ENCODE measurements around the gene ZBTB20. TPM values are rescaled to one million over a fixed set of nuclear protein-coding genes. Genes with fewer than 3 reads are reported as not detected.

ZBTB20 gene
- total and polyA plus RNA-seq, 8 donors = 0.15 to 149 (median 38.5) TPM

- no peak for DNase-seq
- no peak overlapping the region for H3K4me3 ChIP-seq
- no peaks in the 10 kb centered on the region for H3K36me3 ChIP-seq
- no peaks in the 10 kb centered on the region for H3K9me3 ChIP-seq
- peaks cover 14 to 69% (median 54%) of the 10 kb centered on the region in 4 donors for H3K4me1 ChIP-seq
- intact Hi-C loops (cut with DNase I; ENCODE audit: low total_unique reads) = no loop called here
- H3K27me3 ChIP-seq = no peaks in the 10 kb centered on the region
- peak overlapping the region in 4 of 5 donors; percentile 22 to 76 (median 56) for H3K27ac ChIP-seq
- TF ChIP-seq POLR2AphosphoS5 (IDR thresholded peaks at IDR 0.05) = no peak
- TF ChIP-seq POLR2A (IDR thresholded peaks at IDR 0.05) = no peak
- TF ChIP-seq CTCF (IDR thresholded peaks at IDR 0.05) = no peak
- TF ChIP-seq EP300 (IDR thresholded peaks at IDR 0.05) = no peak
These were observed 430.2 kb downstream of the ZBTB20 start for GRCh38 chr3:114716916-114717315.

- Histone ChIP-seq H3K27ac (peak overlapping the region in 3 of 5 donors; percentile 54 to 76 (median 59)), H3K9me3 (no peaks in the 10 kb centered on the region), H3K4me3 (no peak overlapping the region), H3K36me3 (no peaks in the 10 kb centered on the region), H3K4me1 (peaks cover 14 to 69% (median 52%) of the 10 kb centered on the region in 4 donors), H3K27me3 (no peaks in the 10 kb centered on the region)
- intact Hi-C loops (cut with DNase I; ENCODE audit: low total_unique reads) = no loop called here
- DNase-seq = no peak
- WGBS, 5 donors = 67 to 71% (median 69%) methylated on average over 5 of the region's 5 CpGs
- TF ChIP-seq POLR2AphosphoS5 (IDR thresholded peaks at IDR 0.05) = no peak
- no peak for TF ChIP-seq POLR2A (IDR thresholded peaks at IDR 0.05)
- no peak for TF ChIP-seq EP300 (IDR thresholded peaks at IDR 0.05)
- no peak for TF ChIP-seq CTCF (IDR thresholded peaks at IDR 0.05)
These were observed 431.0 kb downstream of the ZBTB20 start for GRCh38 chr3:114716126-114716525.

- WGBS, 5 donors = 40 to 55% (median 50%) methylated on average over 7 of the region's 7 CpGs
- DNase-seq = no peak
- H3K9me3 ChIP-seq = no peaks in the 10 kb centered on the region
- H3K36me3 ChIP-seq = no peaks in the 10 kb centered on the region
- H3K27ac ChIP-seq = peak overlapping the region in 4 of 5 donors; percentile 5 to 76 (median 48)
- intact Hi-C loops (cut with DNase I; ENCODE audit: low total_unique reads) = no loop called here
- TF ChIP-seq EP300 (IDR thresholded peaks at IDR 0.05) (no peak), POLR2A (IDR thresholded peaks at IDR 0.05) (no peak), POLR2AphosphoS5 (IDR thresholded peaks at IDR 0.05) (no peak), CTCF (IDR thresholded peaks at IDR 0.05) (no peak)
- no peaks in the 10 kb centered on the region for H3K27me3 ChIP-seq
- no peak overlapping the region for H3K4me3 ChIP-seq
- H3K4me1 ChIP-seq = peaks cover 14 to 60% (median 47%) of the 10 kb centered on the region in 4 donors
These were observed 432.1 kb downstream of the ZBTB20 start for GRCh38 chr3:114714957-114715460.

- H3K4me3 ChIP-seq = no peak overlapping the region
- DNase-seq = no peak
- intact Hi-C loops (cut with DNase I; ENCODE audit: low total_unique reads) = no loop called here
- no peaks in the 10 kb centered on the region for H3K36me3 ChIP-seq
- H3K4me1 ChIP-seq = peaks cover 11 to 54% (median 42%) of the 10 kb centered on the region in 4 donors
- WGBS, 5 donors = 74 to 86% (median 81%) methylated on average over 2 of the region's 2 CpGs
- TF ChIP-seq POLR2A (IDR thresholded peaks at IDR 0.05) (no peak), POLR2AphosphoS5 (IDR thresholded peaks at IDR 0.05) (no peak), EP300 (IDR thresholded peaks at IDR 0.05) (no peak), CTCF (IDR thresholded peaks at IDR 0.05) (no peak)
- no peaks in the 10 kb centered on the region for H3K9me3 ChIP-seq
- H3K27ac ChIP-seq = peak overlapping the region in 2 of 5 donors; percentile 28 to 76
- H3K27me3 ChIP-seq = no peaks in the 10 kb centered on the region
These were observed 432.9 kb downstream of the ZBTB20 start for GRCh38 chr3:114714237-114714636.

Measured in stomach (tissue), 9 donors.